Nephron (organoid): ENCODE results near the gene POU2AF2.
"Not testable (repeated sequence)": the region's sequence is repeated elsewhere in the genome, so short reads cannot be mapped to it uniquely, and the experiment has no call there.

Source experiments
- H3K27ac Mint-ChIP-seq, 3 experiments: 2 replicates each; pipeline ENCODE4 v1.8.0; 2020; ENCODE audit warnings: mixed read lengths in 3 of 3, mild to moderate bottlenecking in 2 of 3, moderate library complexity in 1 of 3
- H3K27me3 Mint-ChIP-seq: 2 replicates; pipeline ENCODE4 v1.8.0; 2021; ENCODE audit warnings: low read depth, mild to moderate bottlenecking, moderate library complexity, mixed read lengths
- H3K36me3 Mint-ChIP-seq: 2 replicates; pipeline ENCODE4 v1.8.0; 2020; ENCODE audit warnings: low read depth, mixed read lengths
- H3K4me1 Mint-ChIP-seq: 2 replicates; pipeline ENCODE4 v1.8.0; 2020; ENCODE audit warnings: mixed read lengths
- H3K4me3 Mint-ChIP-seq, 3 experiments: 2 replicates each; pipeline ENCODE4 v1.8.0; 2020; ENCODE audit warnings: mild to moderate bottlenecking in 3 of 3, mixed read lengths in 3 of 3, moderate library complexity in 2 of 3
- H3K9me3 Mint-ChIP-seq: 2 replicates; pipeline ENCODE4 v1.8.0; 2020; ENCODE audit warnings: mixed read lengths
- CTCF ChIP-seq, 3 experiments: fragments of 200-600 bp; sonication (generic); IDR thresholded peaks; one replicate each; pipeline ENCODE4 v1.5.0; 2021; ENCODE audit warnings: antibody characterized with exemption in 3 of 3; ENCODE audit not compliant: unreplicated experiment in 3 of 3

The POU2AF2 gene

GRCh38 chr11:111282562-111283075 is 37.1 kb downstream of the POU2AF2 start:
- H3K4me3 Mint-ChIP-seq = no peak overlapping the region
- H3K4me1 Mint-ChIP-seq = peaks cover 24% of the 10 kb centered on the region
- no peaks in the 10 kb centered on the region for H3K9me3 Mint-ChIP-seq
- H3K36me3 Mint-ChIP-seq = no peaks in the 10 kb centered on the region
- TF ChIP-seq CTCF (IDR thresholded peaks at IDR 0.05; ENCODE audit: unreplicated experiment in 3 of 3) = no peak
- peaks cover 9% of the 10 kb centered on the region for H3K27me3 Mint-ChIP-seq
- no peak overlapping the region for H3K27ac Mint-ChIP-seq

- Mint-ChIP-seq H3K4me3 (no peak overlapping the region), H3K4me1 (peaks cover 24% of the 10 kb centered on the region), H3K9me3 (no peaks in the 10 kb centered on the region), H3K36me3 (no peaks in the 10 kb centered on the region), H3K27me3 (peaks cover 9% of the 10 kb centered on the region), H3K27ac (no peak overlapping the region)
- no peak for TF ChIP-seq CTCF (IDR thresholded peaks at IDR 0.05; ENCODE audit: unreplicated experiment in 3 of 3)
These were observed 38.5 kb downstream of the POU2AF2 start for GRCh38 chr11:111283945-111284481.

- Mint-ChIP-seq H3K27me3 (peaks cover 13% of the 10 kb centered on the region), H3K27ac (peak overlapping the region; percentile 35 to 60 (median 41)), H3K9me3 (no peaks in the 10 kb centered on the region), H3K36me3 (no peaks in the 10 kb centered on the region), H3K4me1 (peaks cover 24% of the 10 kb centered on the region), H3K4me3 (no peak overlapping the region)
- no peak for TF ChIP-seq CTCF (IDR thresholded peaks at IDR 0.05; ENCODE audit: unreplicated experiment in 3 of 3)
These were observed 39.9 kb downstream of the POU2AF2 start for GRCh38 chr11:111285189-111286091.

- Mint-ChIP-seq H3K27me3 (peaks cover 11% of the 10 kb centered on the region), H3K36me3 (no peaks in the 10 kb centered on the region), H3K4me1 (no peaks in the 10 kb centered on the region), H3K9me3 (no peaks in the 10 kb centered on the region), H3K4me3 (no peak overlapping the region), H3K27ac (no peak overlapping the region)
- no peak for TF ChIP-seq CTCF (IDR thresholded peaks at IDR 0.05; ENCODE audit: unreplicated experiment in 3 of 3)
These were observed 46.2 kb downstream of the POU2AF2 start for GRCh38 chr11:111291764-111292163.

- H3K27ac Mint-ChIP-seq, H3K4me1 Mint-ChIP-seq, H3K9me3 Mint-ChIP-seq, H3K36me3 Mint-ChIP-seq, H3K4me3 Mint-ChIP-seq: not testable (repeated sequence)
- H3K27me3 Mint-ChIP-seq = peaks cover 15% of the 10 kb centered on the region
These were observed 46.9 kb downstream of the POU2AF2 start for GRCh38 chr11:111292408-111292807.

GRCh38 chr11:111296196-111296595 is 50.7 kb downstream of the POU2AF2 start:
- H3K36me3 Mint-ChIP-seq = no peaks in the 10 kb centered on the region
- H3K4me1 Mint-ChIP-seq = peaks cover 15% of the 10 kb centered on the region
- TF ChIP-seq CTCF (IDR thresholded peaks at IDR 0.05; ENCODE audit: unreplicated experiment in 3 of 3) = no peak
- no peaks in the 10 kb centered on the region for H3K9me3 Mint-ChIP-seq
- H3K4me3 Mint-ChIP-seq = peak overlapping the region; percentile 2 to 66 (median 56)
- peaks cover 34% of the 10 kb centered on the region for H3K27me3 Mint-ChIP-seq
- H3K27ac Mint-ChIP-seq = peak overlapping the region in 1 of 3 experiments; percentile 16
